Measurements from ENCODE around the gene RPL39. TPM values are rescaled to one million over a fixed set of nuclear protein-coding genes. Genes with fewer than 3 reads are reported as not detected.

The RPL39 gene
- total and polyA plus RNA-seq, 10 of the 15 experiments (the other 5 are each of a cell fraction or from before 2014, with no cell fraction given) = 1,792 to 6,541 (median 3,667) TPM

DNA sequence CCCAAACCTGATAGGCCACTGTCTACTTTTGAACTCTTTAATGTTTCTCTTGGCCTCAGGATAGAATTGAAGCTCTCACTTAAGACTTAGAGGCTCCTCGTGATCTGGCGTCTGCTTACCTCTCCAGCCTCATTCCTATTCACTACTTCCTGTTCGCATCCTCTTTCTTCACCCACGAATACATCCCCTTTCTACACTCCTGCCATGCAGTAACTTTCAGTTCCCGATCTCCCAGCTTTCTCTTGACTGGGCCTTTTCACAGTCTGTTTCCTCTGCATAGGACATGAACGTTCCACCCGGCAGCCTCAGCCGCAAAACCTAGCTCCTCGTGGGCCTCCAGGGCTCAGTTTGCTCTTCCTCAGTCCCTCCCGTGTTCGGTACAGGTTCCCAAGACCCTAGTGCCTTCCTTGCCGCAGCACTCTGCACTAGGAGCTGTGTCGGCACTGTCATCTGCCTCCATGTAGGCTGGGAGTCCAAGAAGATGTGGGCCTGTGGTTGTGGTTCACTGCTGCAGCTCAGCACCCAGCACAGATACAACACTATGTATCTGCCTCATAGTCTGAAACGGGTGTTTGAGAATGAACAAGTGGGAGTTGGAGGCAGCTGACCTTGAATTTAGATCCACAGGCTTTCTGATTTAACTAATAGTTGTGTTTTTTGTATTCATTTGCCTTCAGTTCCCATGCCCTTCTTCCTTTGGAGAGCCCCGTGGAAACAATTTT lies 15.8 kb downstream of the RPL39 start:
- CTCF ChIA-PET = interaction anchor here (0.7 to 6.3 kb wide), 18 partner anchors 9 to 263 kb away, joined by 3 to 47 read pairs (median 5); partner anchors contain the start of genes RPL39 and SOWAHD
- no peak overlapping the region for H3K4me3 ChIP-seq
- no peaks in the 10 kb centered on the region for H3K9me3 ChIP-seq (replicated peaks; ENCODE audit: control insufficient read depth, insufficient read depth, low read length)
- FAIRE-seq (no peak), ATAC-seq (peak; percentile 69), DNase-seq (ENCODE audit: low read depth, low spot score) (no peak)
- no peaks in the 10 kb centered on the region for H3K27me3 ChIP-seq (replicated peaks in 1 of 2; ENCODE audit: control insufficient read depth in 2 of 2, insufficient read depth in 2 of 2, low read length in 1 of 2)
- 26% methylated on average over 15 of the region's 15 CpGs for WGBS (ENCODE audit: insufficient coverage, insufficient replicate concordance, low lambda C conversion rate, missing lambda C conversion rate)
- H3K4me2 ChIP-seq (ENCODE audit: control insufficient read depth, insufficient read depth) = peak overlapping the region; percentile 40
- H3K4me1 ChIP-seq (ENCODE audit: control insufficient read depth, insufficient read depth, low read length) = peaks cover 5% of the 10 kb centered on the region
- BruUV-seq (replicated peaks) = no TSS peak
- SMC1A ChIA-PET (ENCODE audit: uncharacterized antibody, unreplicated experiment) = interaction anchor here (0.6 to 6.2 kb wide), 12 partner anchors 9 to 221 kb away, joined by 3 to 61 read pairs (median 4); partner anchors contain the start of gene SOWAHD
- H4K20me1 ChIP-seq (ENCODE audit: control insufficient read depth, insufficient read depth) = no peaks in the 10 kb centered on the region
- TF ChIP-seq SPI1 (IDR thresholded peaks at IDR 0.05; ENCODE audit: borderline replicate concordance, insufficient read depth, low read depth, low read length) (peak; percentile 44; the same call in 1 of the 2 replicates), CBFB (IDR thresholded peaks at IDR 0.05; ENCODE audit: low read depth) (0 out of 2 replicates have a peak, but pooled peaks have one; percentile 31), IKZF2 (IDR thresholded peaks at IDR 0.05) (peak; percentile 69 to 71; a peak in 3 of 4 replicates), BCL11A (IDR thresholded peaks at IDR 0.05; ENCODE audit: low read depth, low read length) (no peak), SMARCA5 (IDR thresholded peaks at IDR 0.05) (no peak), TBL1XR1 (IDR thresholded peaks at IDR 0.05; ENCODE audit: low read depth, low read length) (no peak), POLR2A (IDR thresholded peaks at IDR 0.05; ENCODE audit: low read depth, low read length) (0 out of 2 replicates have a peak, but pooled peaks have one; percentile 38), PAX5 (IDR thresholded peaks at IDR 0.05; ENCODE audit: borderline replicate concordance, low read depth, low read length) (peak; percentile 20; the same call in 1 of the 2 replicates), ESRRA (IDR thresholded peaks at IDR 0.05; ENCODE audit: low read length) (no peak), PAX8 (IDR thresholded peaks at IDR 0.05) (no peak), RUNX3 (IDR thresholded peaks at IDR 0.05; ENCODE audit: low read length) (peak; percentile 60; the same call in 1 of the 2 replicates), HCFC1 (IDR thresholded peaks at IDR 0.05; ENCODE audit: low read length) (no peak), EED (IDR thresholded peaks at IDR 0.05; ENCODE audit: low read depth) (peak; percentile 60), ASH2L (IDR thresholded peaks at IDR 0.05; ENCODE audit: borderline replicate concordance, low read depth) (no peak)
- TF ChIP-seq, protein P1, sequence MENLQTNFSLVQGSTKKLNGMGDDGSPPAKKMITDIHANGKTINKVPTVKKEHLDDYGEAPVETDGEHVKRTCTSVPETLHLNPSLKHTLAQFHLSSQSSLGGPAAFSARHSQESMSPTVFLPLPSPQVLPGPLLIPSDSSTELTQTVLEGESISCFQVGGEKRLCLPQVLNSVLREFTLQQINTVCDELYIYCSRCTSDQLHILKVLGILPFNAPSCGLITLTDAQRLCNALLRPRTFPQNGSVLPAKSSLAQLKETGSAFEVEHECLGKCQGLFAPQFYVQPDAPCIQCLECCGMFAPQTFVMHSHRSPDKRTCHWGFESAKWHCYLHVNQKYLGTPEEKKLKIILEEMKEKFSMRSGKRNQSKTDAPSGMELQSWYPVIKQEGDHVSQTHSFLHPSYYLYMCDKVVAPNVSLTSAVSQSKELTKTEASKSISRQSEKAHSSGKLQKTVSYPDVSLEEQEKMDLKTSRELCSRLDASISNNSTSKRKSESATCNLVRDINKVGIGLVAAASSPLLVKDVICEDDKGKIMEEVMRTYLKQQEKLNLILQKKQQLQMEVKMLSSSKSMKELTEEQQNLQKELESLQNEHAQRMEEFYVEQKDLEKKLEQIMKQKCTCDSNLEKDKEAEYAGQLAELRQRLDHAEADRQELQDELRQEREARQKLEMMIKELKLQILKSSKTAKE (IDR thresholded peaks at IDR 0.05; ENCODE audit: low read depth, poor library complexity, severe bottlenecking) = no peak
- TF ChIP-seq, protein P2, sequence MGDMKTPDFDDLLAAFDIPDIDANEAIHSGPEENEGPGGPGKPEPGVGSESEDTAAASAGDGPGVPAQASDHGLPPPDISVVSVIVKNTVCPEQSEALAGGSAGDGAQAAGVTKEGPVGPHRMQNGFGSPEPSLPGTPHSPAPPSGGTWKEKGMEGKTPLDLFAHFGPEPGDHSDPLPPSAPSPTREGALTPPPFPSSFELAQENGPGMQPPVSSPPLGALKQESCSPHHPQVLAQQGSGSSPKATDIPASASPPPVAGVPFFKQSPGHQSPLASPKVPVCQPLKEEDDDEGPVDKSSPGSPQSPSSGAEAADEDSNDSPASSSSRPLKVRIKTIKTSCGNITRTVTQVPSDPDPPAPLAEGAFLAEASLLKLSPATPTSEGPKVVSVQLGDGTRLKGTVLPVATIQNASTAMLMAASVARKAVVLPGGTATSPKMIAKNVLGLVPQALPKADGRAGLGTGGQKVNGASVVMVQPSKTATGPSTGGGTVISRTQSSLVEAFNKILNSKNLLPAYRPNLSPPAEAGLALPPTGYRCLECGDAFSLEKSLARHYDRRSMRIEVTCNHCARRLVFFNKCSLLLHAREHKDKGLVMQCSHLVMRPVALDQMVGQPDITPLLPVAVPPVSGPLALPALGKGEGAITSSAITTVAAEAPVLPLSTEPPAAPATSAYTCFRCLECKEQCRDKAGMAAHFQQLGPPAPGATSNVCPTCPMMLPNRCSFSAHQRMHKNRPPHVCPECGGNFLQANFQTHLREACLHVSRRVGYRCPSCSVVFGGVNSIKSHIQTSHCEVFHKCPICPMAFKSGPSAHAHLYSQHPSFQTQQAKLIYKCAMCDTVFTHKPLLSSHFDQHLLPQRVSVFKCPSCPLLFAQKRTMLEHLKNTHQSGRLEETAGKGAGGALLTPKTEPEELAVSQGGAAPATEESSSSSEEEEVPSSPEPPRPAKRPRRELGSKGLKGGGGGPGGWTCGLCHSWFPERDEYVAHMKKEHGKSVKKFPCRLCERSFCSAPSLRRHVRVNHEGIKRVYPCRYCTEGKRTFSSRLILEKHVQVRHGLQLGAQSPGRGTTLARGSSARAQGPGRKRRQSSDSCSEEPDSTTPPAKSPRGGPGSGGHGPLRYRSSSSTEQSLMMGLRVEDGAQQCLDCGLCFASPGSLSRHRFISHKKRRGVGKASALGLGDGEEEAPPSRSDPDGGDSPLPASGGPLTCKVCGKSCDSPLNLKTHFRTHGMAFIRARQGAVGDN (IDR thresholded peaks at IDR 0.05) = peak; percentile 35; the same call in 1 of the 2 replicates
- in situ Hi-C loops (cut with MboI) = no loop called here
- H3K27ac ChIP-seq (ENCODE audit: control insufficient read depth, insufficient read depth) = peak overlapping the region; percentile 83
- intact Hi-C loops (cut with micrococcal nuclease; ENCODE audit: unreplicated experiment) = loop anchor here (5.0 kb wide), 1 partner anchor 283 kb away; no protein-coding TSS in a partner anchor
- POLR2A ChIA-PET = interaction anchor here (0.5 to 3.4 kb wide), 9 partner anchors 11 to 179 kb away, joined by 3 to 25 read pairs (median 4); partner anchors contain the start of genes RPL39 and SOWAHD
- H3K9ac ChIP-seq (ENCODE audit: control insufficient read depth, insufficient read depth, low read length) = no peak overlapping the region; the same call in 1 of the 2 replicates
- H2AFZ ChIP-seq (ENCODE audit: control insufficient read depth, low read depth, low read length) = peak overlapping the region; percentile 65
- H3K36me3 ChIP-seq (ENCODE audit: control insufficient read depth in 2 of 2, insufficient read depth in 2 of 2, low read length in 1 of 2) = no peaks in the 10 kb centered on the region; a peak in 1 of 4 replicates
- no peaks in the 10 kb centered on the region for H3K79me2 ChIP-seq (ENCODE audit: control insufficient read depth, insufficient read depth, low read length)
- RAD21 ChIA-PET (ENCODE audit: unreplicated experiment) = interaction anchor here (0.7 to 6.4 kb wide), 12 partner anchors 9 to 310 kb away, joined by 3 to 128 read pairs (median 6); partner anchors contain the start of genes RPL39, SEPTIN6 and SOWAHD
